GM10847 (cell line): ENCODE results near the gene PSMA7.

Experiments used
- POLR2A ChIP-seq: IDR thresholded peaks from 2 replicates; pipeline ENCODE4 v1.6.1; 2011; ENCODE audit not compliant: insufficient read length; ENCODE audit errors: extremely low read depth

Gene PSMA7

GRCh38 chr20:62120990-62121775, 22.0 kb downstream of the PSMA7 start:
- TF ChIP-seq POLR2A, result no peak

- TF ChIP-seq POLR2A, result no peak
Observed at GRCh38 chr20:62120365-62120762, 22.8 kb downstream of the PSMA7 start.

- TF ChIP-seq POLR2A, result no peak
Observed at GRCh38 chr20:62119591-62120364, 23.4 kb downstream of the PSMA7 start.

- TF ChIP-seq POLR2A, result no peak
Observed at GRCh38 chr20:62119115-62119514, 24.1 kb downstream of the PSMA7 start.

GRCh38 chr20:62118113-62119043, 24.8 kb downstream of the PSMA7 start:
- TF ChIP-seq POLR2A, result no peak

- no peak for TF ChIP-seq POLR2A
Observed at GRCh38 chr20:62117658-62118057, 25.5 kb downstream of the PSMA7 start.

- TF ChIP-seq POLR2A, result no peak
Observed at GRCh38 chr20:62117362-62117646, 25.9 kb downstream of the PSMA7 start.

- TF ChIP-seq POLR2A, result no peak
Observed at GRCh38 chr20:62116558-62117361, 26.4 kb downstream of the PSMA7 start.

GRCh38 chr20:62114894-62115293, 28.3 kb downstream of the PSMA7 start:
- no peak for TF ChIP-seq POLR2A

- TF ChIP-seq POLR2A, result no peak
Observed at GRCh38 chr20:62112368-62112767, 30.8 kb downstream of the PSMA7 start.

- TF ChIP-seq POLR2A, result no peak
Observed at GRCh38 chr20:62111148-62111547, 32.0 kb downstream of the PSMA7 start.

- no peak for TF ChIP-seq POLR2A
Observed at GRCh38 chr20:62105592-62105991, 37.6 kb downstream of the PSMA7 start.

- no peak for TF ChIP-seq POLR2A
Observed at GRCh38 chr20:62104791-62105345, 38.3 kb downstream of the PSMA7 start.

GRCh38 chr20:62104234-62104789, 38.9 kb downstream of the PSMA7 start:
- no peak for TF ChIP-seq POLR2A
